ENCODE measurements around the gene CYFIP2. TPM values are rescaled to one million over a fixed set of nuclear protein-coding genes. Genes with fewer than 3 reads are reported as not detected.

The CYFIP2 gene
- total RNA-seq, 1 donor, result 12.4 TPM

DNA sequence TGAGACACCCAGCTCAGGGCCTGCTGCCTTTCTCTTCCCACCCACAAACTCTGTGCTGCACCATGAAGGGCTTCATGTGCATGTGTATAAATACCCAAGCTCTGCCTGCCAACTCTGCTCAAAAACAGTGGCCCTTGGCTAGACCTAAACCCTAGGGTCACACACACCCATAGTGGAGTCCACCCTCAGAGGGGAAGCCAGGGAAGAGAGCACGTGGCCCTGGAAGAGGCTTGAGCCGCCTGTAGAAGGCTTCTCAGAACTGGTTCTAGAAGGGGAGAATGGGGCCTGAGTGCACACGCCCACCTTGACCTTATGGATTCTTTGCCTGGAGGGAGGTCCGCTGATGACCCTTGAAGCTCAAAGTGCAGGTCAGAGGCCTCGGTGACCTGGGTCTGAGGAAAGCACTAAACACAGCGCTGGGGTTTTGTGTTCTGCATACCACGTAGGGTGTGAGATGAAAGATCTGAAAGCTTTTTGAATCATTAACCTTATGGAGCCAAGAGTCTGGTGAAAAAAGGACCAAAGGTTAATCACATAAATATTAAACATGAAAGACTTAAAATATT lies 60.6 kb downstream of the CYFIP2 start:
- DNase-seq (ENCODE audit: low read depth), result no peak
- TF ChIP-seq, protein P1, sequence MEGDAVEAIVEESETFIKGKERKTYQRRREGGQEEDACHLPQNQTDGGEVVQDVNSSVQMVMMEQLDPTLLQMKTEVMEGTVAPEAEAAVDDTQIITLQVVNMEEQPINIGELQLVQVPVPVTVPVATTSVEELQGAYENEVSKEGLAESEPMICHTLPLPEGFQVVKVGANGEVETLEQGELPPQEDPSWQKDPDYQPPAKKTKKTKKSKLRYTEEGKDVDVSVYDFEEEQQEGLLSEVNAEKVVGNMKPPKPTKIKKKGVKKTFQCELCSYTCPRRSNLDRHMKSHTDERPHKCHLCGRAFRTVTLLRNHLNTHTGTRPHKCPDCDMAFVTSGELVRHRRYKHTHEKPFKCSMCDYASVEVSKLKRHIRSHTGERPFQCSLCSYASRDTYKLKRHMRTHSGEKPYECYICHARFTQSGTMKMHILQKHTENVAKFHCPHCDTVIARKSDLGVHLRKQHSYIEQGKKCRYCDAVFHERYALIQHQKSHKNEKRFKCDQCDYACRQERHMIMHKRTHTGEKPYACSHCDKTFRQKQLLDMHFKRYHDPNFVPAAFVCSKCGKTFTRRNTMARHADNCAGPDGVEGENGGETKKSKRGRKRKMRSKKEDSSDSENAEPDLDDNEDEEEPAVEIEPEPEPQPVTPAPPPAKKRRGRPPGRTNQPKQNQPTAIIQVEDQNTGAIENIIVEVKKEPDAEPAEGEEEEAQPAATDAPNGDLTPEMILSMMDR (IDR thresholded peaks at IDR 0.05; ENCODE audit: insufficient read depth, low read length), result no peak
- no peak overlapping the region for H3K4me3 ChIP-seq (ENCODE audit: low read depth, low read length)

DNA sequence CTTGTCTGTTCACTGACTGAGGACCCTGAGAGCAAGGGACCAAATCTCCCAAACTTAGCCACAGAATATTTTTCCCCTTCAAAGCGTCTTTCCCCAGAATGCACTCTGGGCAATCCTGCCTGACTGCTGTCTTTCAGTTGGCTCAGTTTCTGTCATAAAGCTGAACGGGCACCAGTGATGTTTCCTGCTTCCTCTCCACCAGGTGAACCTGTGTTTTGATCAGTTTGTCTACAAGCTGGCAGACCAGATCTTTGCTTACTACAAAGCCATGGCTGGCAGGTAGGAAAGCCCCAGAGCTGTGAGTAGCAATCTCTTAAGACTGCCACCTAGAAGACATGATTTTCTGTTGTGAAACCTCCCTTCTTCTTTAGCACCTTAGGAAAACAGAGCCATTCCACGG lies 61.8 kb downstream of the CYFIP2 start:
- TF ChIP-seq, protein P1 (IDR thresholded peaks at IDR 0.05; ENCODE audit: insufficient read depth, low read length), result no peak
- DNase-seq (ENCODE audit: low read depth), result no peak
- no peak overlapping the region for H3K4me3 ChIP-seq (ENCODE audit: low read depth, low read length)

GRCh38 chr5:157328277-157328912 lies 62.5 kb downstream of the CYFIP2 start:
- DNase-seq (ENCODE audit: low read depth), result peak; percentile 85
- peak overlapping the region; percentile 47 for H3K4me3 ChIP-seq (ENCODE audit: low read depth, low read length)
- TF ChIP-seq, protein P1 (IDR thresholded peaks at IDR 0.05; ENCODE audit: insufficient read depth, low read length), result peak; percentile 92

GRCh38 chr5:157331807-157332206 lies 65.9 kb downstream of the CYFIP2 start:
- DNase-seq (ENCODE audit: low read depth), result no peak
- TF ChIP-seq, protein P1 (IDR thresholded peaks at IDR 0.05; ENCODE audit: insufficient read depth, low read length), result no peak

GRCh38 chr5:157335534-157336422 lies 69.9 kb downstream of the CYFIP2 start:
- H3K4me3 ChIP-seq (ENCODE audit: low read depth, low read length), result no peak overlapping the region
- no peak for DNase-seq (ENCODE audit: low read depth)
- TF ChIP-seq, protein P1 (IDR thresholded peaks at IDR 0.05; ENCODE audit: insufficient read depth, low read length), result no peak

More at GRCh38 chr5:157331807-157332206, 65.9 kb downstream of the CYFIP2 start:
- H3K4me3 ChIP-seq (ENCODE audit: low read depth, low read length), result no peak overlapping the region

DNA sequence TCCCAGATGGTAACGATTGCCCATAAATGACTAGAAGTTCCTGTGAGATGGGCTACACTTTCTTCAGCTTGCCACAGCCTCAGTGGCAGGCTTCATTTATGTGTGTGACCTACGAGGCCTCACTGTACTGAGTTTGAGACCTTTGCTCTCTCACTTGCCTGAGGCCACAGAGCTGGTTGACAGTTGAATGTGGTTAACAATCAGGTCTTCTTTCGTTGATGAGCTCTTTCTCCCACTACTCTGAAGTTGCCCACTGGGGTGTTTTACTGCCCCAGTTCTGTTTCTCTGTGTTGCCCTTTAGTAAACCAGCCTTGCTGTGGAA lies 70.5 kb downstream of the CYFIP2 start:
- no peak overlapping the region for H3K4me3 ChIP-seq (ENCODE audit: low read depth, low read length)
- TF ChIP-seq, protein P1 (IDR thresholded peaks at IDR 0.05; ENCODE audit: insufficient read depth, low read length), result no peak
- no peak for DNase-seq (ENCODE audit: low read depth)
